Activated CD8-positive, alpha-beta memory T cell treated with anti-CD3 and anti-CD28 coated beads, Interleukin-2, amount 50 U/mL, for 24 hours (primary cell): ENCODE results near the gene MAP2K5.

Experiments used
- DNase-seq: peaks from one replicate; pipeline ENCODE4 v3.0.0-alpha.2; 2020; ENCODE audit errors: extremely low read depth

The MAP2K5 gene

DNA sequence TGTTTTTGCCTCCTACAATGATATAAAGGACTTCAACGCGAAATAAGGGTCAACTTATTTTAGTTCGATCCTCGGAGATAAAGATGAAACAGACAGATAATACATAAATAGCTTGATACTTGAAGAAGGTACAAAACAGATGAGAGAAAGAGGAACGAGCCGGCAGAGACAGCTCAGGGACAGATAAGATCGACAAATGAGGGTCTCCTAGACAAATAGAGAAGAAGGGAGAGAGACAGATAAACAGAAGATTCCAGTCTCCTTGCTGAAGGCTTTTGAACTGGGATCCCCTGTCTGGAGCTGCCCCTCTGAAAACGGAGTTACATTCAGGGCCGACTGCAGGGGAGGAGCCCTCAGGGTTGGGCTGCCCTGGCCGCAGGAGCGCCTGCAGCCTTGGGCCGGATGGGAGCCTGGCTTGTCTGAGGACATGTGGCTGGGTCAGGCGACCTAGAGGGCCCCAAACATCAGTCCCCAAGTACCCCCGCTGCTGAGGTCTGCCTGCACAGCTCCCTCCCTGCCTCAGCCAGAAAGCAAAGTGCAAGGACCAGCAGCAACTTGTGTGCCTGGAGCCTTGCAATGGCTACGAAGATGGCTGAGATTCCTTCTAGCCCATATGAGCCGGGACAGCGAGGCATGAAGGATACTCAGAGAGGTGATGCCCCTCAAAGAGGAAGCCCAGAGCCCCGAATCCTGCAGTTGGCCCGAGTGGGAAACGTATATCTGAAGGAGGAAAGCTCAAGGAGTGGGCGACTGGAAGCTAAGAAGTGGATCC is 281.9 kb downstream of the MAP2K5 start:
- DNase-seq = no peak

DNA sequence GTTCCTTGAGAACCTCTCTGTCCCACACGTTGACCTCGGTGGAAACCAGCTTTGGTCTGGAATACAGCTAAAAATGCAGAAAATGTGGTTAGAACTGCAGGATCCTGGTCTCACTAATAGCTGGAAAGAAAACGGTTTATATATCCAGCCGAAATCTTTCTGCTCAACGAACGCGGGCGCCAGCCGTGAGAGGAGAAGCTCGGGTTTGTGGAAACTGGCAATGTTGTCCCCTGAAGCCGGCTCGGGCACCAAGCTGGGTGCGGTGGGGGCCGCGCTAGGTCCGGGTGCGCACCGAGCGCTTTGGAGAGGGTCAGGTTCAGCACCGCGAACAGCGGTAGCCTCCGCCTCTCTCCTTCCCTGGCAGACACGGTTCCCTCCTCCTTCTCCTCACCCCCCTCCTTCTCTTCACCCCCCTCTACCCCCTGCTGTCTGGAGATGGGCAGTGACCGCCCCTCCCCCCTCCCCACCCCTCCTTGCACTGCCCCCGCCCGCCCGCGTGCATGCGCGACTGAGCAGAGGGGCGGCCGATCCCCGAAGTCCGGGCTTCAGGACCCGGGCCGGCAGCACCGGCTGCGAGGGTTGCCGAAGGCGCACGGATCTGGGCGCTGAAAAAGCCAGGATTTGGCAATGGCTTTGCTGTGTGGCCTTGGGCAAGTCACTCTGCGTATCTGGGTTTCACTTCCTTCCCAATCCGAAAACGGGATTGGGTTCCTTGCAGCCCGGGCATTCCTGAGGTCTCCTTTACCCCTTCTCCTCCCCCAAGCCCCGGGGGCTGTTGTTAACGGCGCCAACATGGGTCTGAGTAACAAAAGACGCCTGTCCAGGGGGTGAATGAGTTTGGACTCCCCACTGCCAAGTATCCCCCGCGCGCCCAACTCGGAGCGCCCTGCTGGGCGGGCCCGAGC is 282.7 kb downstream of the MAP2K5 start, which contains the start of gene SKOR1:
Gene SKOR1 (plus strand): TSS at position 534 of the 905 bp plus-strand sequence. CDS start 94 bp downstream, at position 628.
- DNase-seq = no peak

GRCh38 chr15:67825881-67826716 is 283.6 kb downstream of the MAP2K5 start:
- DNase-seq = no peak

DNA sequence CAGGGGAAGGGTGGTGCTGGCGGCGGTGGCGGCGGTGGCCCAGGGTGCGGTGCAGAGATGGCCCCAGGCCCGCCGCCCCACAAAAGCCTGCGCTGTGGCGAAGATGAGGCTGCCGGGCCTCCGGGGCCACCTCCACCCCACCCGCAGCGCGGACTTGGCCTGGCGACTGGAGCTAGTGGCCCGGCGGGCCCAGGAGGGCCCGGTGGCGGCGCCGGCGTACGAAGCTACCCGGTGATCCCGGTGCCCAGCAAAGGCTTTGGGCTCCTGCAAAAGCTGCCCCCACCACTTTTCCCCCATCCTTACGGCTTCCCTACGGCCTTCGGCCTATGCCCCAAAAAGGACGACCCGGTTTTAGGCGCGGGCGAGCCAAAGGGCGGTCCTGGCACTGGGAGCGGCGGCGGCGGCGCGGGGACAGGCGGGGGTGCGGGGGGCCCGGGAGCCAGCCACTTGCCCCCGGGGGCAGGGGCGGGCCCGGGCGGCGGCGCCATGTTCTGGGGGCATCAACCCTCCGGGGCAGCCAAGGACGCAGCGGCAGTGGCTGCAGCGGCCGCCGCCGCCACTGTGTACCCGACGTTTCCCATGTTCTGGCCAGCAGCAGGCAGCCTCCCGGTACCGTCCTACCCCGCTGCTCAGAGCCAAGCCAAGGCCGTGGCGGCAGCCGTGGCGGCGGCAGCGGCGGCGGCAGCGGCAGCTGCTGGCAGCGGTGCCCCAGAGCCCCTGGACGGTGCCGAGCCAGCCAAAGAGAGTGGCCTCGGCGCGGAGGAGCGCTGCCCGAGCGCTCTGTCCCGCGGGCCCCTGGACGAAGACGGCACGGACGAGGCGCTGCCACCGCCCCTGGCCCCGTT is 284.4 kb downstream of the MAP2K5 start:
- no peak for DNase-seq

- no peak for DNase-seq
Observed at GRCh38 chr15:67827562-67828277, 285.2 kb downstream of the MAP2K5 start.

GRCh38 chr15:67828278-67828968 is 285.9 kb downstream of the MAP2K5 start:
- DNase-seq = no peak

DNA sequence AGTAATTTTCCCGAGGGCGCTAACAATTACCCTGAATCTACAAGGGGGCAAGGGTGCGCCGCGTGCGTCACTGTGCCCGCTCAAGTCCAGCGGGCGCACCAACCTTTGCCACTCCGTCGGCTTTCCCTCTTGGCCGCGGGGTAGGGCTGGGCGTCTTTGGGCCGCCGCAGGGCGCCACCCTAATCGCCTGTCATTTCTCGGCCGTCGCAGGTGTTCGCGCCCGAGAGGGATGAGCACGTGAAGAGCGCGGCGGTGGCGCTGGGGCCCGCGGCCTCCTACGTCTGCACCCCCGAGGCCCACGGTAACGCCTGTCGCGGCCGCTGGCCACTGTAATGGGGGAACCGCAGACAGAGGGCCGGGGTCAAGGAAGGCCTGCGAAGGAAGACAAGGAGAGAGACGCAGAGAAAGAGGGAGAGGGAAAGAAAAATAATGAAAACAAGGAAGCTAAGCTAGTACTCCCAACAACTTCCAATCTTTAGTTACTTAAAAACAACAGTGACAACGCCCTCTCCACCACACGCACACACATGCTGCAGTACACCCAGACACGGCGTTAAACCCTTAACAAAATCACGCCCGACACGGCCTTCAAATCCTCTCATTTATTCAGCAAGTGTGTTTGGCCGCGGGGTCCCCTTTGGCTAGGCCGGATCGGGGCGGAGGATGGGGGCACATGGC is 286.6 kb downstream of the MAP2K5 start:
- no peak for DNase-seq

DNA sequence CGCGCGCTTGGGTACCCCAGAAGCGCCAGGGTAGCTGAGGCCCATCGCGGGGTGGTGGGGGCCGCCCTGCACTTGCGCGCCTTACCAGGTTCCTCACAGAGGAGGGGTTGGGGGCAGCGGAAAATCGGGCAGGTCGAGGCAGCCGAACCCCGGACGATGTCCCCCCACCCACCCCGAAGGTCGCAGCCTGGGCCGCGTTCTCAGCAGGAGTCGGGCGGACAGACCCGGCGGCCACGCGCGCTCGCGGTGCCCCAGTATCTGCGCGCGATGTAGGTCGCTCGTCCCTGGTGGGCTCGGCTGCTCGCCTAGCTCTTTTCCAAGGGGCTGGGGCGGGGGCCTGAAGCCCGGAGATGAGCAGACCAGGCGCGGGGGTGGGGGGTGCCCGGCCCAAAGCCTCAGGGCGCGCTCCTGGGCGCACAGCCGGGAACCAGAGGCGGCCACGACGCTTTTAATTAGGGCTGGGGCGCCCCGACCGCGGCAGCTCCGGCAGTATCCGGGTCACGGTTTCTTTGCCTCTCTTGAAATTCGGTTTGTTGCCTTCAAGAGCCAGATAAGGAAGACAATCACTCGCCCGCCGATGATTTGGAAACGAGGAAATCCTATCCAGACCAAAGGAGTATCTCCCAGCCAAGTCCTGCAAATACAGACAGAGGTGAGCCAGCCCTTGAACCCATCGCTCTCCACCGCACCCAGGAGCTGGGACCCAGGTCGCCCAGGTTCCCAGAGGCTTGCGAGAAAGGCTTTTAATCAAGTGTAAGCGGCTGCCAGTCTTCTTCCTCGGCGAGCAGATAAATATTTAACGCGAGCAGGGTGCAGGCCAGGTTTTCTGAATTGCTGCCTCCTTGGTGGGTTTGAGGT is 287.4 kb downstream of the MAP2K5 start:
- DNase-seq = no peak

DNA sequence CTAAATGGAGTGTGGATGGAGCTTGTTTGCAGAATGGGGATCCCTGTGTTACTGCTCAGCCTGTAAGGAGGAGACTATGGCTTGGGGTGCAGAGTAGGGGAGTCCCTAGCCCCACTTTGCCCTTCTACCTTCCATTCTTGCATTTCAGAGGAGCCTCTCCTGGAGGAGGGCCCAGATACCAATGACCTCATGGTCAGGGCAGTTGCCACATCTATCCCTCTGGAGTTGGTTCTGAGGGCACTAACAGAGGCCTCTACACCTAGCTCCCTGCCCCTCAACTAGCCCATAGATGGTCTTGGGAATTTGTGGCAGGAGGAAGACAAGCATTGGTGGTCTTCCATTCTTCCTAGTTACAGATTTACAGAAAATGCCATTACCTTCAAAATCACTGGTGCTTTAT is 288.9 kb downstream of the MAP2K5 start:
- DNase-seq = no peak

- no peak for DNase-seq
Observed at GRCh38 chr15:67832031-67832551, 289.6 kb downstream of the MAP2K5 start.

DNA sequence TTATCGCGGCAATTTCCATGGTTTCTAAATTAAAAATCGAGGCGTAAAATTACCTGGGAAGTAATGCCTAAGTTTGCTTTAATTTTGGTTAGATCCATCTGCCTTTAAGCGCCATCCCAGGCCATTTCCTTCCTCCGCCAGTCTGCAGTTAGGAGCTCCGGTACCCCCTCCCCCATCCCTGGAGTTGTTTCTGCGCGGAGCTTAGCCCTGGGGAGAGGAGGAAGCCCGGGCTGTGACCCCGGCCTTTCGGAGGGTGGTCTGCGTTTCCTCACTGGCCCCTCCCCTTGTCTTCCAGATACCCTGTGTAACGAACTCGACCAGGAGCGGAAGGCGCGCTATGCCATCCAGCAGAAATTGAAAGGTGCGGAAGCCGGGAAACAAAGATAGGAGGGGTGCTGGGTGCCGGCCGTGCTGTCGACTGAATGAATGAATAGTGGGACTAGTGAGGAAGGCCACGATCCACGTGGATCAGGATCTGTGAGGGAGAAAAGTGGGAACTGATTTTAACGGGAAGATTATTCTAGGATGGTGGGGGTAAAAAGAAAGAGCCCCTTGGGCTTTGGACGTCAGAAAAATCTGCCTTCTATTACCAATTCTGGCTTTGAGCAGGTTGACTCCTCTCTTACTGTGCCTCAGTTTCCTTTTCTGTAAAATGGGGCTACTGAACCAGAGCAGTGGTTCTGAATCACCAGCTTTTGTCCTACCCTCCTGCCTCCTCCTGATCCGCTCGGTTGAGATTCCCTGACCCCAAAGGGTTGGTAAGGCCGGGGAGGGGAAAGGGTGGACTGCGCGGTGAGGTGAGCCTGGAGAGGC is 290.6 kb downstream of the MAP2K5 start:
- no peak for DNase-seq

- no peak for DNase-seq
Observed at GRCh38 chr15:67833710-67834511, 291.4 kb downstream of the MAP2K5 start.

DNA sequence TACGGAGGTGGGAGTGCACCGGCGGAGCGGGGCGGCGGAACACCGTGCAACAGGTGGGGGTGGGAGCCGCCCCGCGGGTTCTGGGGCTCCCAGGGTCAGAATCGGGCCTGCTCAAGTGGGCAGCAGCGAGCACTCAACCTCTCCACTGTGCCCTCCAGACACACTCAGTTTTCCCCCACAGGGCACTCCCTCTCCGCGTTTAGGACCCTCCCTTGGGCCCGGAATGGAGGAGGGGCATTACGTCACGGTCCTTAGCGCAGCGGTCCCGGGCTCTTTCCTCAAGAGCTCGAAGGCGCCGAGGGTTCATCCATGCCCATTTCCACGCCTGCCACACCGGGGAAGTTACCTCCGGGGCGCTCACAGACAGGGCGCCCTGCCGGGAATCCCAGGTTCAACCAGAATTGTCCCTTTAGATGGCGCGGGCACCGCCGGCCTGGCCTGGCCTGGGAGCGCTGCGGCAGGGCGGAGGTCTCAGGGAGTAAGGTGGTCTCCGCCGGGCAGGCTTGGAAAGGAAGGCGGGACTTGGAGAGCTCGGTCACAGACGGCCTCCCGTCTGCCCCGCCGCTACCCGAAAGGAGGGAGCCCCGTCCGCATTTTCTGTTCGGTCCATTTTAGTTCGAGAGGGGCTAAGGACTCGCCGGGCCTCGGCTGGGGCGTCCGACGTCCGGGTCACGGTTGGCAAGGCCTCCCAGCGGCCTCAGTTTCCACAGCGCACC is 292.2 kb downstream of the MAP2K5 start:
- DNase-seq = no peak

GRCh38 chr15:67835297-67836133 is 293.0 kb downstream of the MAP2K5 start:
- DNase-seq = no peak

DNA sequence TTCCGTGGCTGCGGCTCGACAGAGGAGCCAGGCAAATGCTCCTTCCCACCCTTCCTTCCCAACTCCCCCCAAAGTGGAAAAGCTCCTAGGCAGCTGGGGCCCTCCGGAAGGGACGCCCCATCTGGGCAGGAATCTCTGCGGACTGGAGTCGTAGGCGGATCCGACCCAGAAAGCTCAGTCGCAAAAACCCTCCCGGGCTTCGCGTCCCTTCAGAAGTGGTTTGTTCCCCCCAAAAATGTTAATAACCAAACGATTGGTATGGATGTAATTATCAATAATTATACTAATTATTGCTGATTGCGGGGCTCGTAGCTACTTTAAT is 293.6 kb downstream of the MAP2K5 start:
- no peak for DNase-seq
